Sigmoid colon (tissue), 7 donors: ENCODE data around the gene GLIS1. TPM values are rescaled to one million over a fixed set of nuclear protein-coding genes. Genes with fewer than 3 reads are reported as not detected.

Experiments
- DNase-seq: peaks from one replicate; pipeline ENCODE4 v3.0.0-alpha.2; 2019
- H3K27ac ChIP-seq, 4 donors: fragments of 200-600 bp; sonication (generic); one replicate each; pipeline ENCODE4 v1.5.1; 2016 to 2019; ENCODE audit warnings: mild to moderate bottlenecking in 1 of 4
- H3K27me3 ChIP-seq, 3 donors: fragments of 200-600 bp; sonication (generic); one replicate each; pipeline ENCODE4 v1.5.1; 2019; ENCODE audit warnings: mild to moderate bottlenecking in 1 of 3
- H3K36me3 ChIP-seq, 4 donors: fragments of 200-600 bp; sonication (generic); one replicate each; pipeline ENCODE4 v1.5.1; 2016 to 2019
- H3K4me1 ChIP-seq, 4 donors: fragments of 200-600 bp; sonication (generic); one replicate each; pipeline ENCODE4 v1.5.1; 2017 to 2019
- H3K4me3 ChIP-seq, 4 donors: fragments of 200-600 bp; sonication (generic); one replicate each; pipeline ENCODE4 v1.5.1; 2017 to 2019; ENCODE audit warnings: mild to moderate bottlenecking in 2 of 4, moderate library complexity in 1 of 4
- H3K9me3 ChIP-seq, 4 donors: fragments of 200-600 bp in 3 of 4; sonication (generic) in 3 of 4; one replicate each; pipeline versions ENCODE4 v1.5.1 to v1.6.1; 2013 to 2019
- EP300 ChIP-seq, 4 donors: sonication (generic); formaldehyde crosslinking; IDR thresholded peaks; one replicate each; pipeline ENCODE4 v1.6.1; 2017; ENCODE audit warnings: antibody characterized with exemption in 4 of 4
- POLR2A ChIP-seq, 2 donors: fragments of 450-650 bp; IDR thresholded peaks; one replicate each; pipeline ENCODE4 v1.6.1; 2016; ENCODE audit warnings: antibody characterized with exemption in 2 of 2, mild to moderate bottlenecking in 2 of 2, moderate library complexity in 2 of 2
- POLR2AphosphoS5 ChIP-seq, 4 donors: sonication (generic); formaldehyde crosslinking; IDR thresholded peaks; one replicate each; pipeline ENCODE4 v1.6.1; 2017; ENCODE audit warnings: antibody characterized with exemption in 4 of 4
- WGBS, 2 donors: extraction: QIAGEN DNeasy Blood & Tissue Kit; methylation state at CpG; one replicate each; pipeline ENCODE4 v1.1.7; 2013; 5-methylcytosine and 5-hydroxymethylcytosine counted together
- intact Hi-C: fragments of 100-400 bp; cut with DNase I; formaldehyde crosslinking; loops from one replicate; pipeline ENCODE4 v1.15.1; 2023
- polyA plus RNA-seq, 3 donors: library from polyadenylated mRNA; stranded (reverse); fragments of 200-250 nt; gene quantifications; one replicate each; pipeline ENCODE4 v1.2.3, GENCODE V29; 2013
- total RNA-seq, 4 donors: library from RNA; depleted of rRNA; stranded (reverse); fragments of >200 nt; gene quantifications; one replicate each; pipeline ENCODE4 v1.1.0, GENCODE V29; 2016
- TF ChIP-seq, protein P1 (sequence below), 4 experiments: fragments of 450-650 bp in 3 of 4; fragments of 200-600 bp in 1 of 4; IDR thresholded peaks; one replicate each; pipeline ENCODE4 v1.5.1; 2016 to 2019; ENCODE audit warnings: antibody characterized with exemption in 4 of 4, mild to moderate bottlenecking in 3 of 4, moderate library complexity in 2 of 4
- donor health status: healthy with polysubstance abuse.
- donor health status: Bipolar disorder and iron deficiency.
- donor health status: healthy.

Gene GLIS1
- total and polyA plus RNA-seq, 7 donors: 0.16 to 0.83 (median 0.32) TPM; not detected in 4

DNA sequence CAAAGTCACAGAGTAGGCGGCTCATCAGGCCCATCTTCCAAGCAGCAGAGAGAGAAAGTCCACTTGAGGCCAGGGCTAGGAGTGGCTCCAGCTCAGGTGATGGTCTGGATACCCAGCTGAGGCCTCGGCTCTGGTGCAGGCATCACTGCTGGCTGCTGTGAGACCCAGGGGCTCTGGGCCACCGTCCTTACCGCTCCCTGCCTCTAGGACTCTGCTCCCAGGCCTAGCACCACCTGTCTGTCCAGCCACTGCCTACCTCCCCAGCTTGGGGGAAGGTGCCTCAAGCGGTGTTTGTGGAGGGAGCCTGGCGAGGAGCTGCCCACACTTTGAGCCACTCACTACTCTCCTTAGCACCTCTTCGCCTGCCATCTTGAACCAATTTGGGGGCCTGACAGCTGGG lies 221.9 kb downstream of the GLIS1 start:
- Histone ChIP-seq H3K27ac (no peak overlapping the region), H3K36me3 (no peaks in the 10 kb centered on the region), H3K4me1 (peaks cover 0 to 13% (median 11%) of the 10 kb centered on the region in 4 donors), H3K9me3 (no peaks in the 10 kb centered on the region), H3K4me3 (no peak overlapping the region), H3K27me3 (no peaks in the 10 kb centered on the region)
- intact Hi-C loops: no loop called here
- 90 to 96% methylated on average over 7 of the region's 7 CpGs for WGBS, 2 donors
- TF ChIP-seq POLR2A (IDR thresholded peaks at IDR 0.05) (no peak), POLR2AphosphoS5 (IDR thresholded peaks at IDR 0.05) (no peak), EP300 (IDR thresholded peaks at IDR 0.05) (no peak)
- TF ChIP-seq, protein P1, sequence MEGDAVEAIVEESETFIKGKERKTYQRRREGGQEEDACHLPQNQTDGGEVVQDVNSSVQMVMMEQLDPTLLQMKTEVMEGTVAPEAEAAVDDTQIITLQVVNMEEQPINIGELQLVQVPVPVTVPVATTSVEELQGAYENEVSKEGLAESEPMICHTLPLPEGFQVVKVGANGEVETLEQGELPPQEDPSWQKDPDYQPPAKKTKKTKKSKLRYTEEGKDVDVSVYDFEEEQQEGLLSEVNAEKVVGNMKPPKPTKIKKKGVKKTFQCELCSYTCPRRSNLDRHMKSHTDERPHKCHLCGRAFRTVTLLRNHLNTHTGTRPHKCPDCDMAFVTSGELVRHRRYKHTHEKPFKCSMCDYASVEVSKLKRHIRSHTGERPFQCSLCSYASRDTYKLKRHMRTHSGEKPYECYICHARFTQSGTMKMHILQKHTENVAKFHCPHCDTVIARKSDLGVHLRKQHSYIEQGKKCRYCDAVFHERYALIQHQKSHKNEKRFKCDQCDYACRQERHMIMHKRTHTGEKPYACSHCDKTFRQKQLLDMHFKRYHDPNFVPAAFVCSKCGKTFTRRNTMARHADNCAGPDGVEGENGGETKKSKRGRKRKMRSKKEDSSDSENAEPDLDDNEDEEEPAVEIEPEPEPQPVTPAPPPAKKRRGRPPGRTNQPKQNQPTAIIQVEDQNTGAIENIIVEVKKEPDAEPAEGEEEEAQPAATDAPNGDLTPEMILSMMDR (IDR thresholded peaks at IDR 0.05): no peak
- DNase-seq: no peak

DNA sequence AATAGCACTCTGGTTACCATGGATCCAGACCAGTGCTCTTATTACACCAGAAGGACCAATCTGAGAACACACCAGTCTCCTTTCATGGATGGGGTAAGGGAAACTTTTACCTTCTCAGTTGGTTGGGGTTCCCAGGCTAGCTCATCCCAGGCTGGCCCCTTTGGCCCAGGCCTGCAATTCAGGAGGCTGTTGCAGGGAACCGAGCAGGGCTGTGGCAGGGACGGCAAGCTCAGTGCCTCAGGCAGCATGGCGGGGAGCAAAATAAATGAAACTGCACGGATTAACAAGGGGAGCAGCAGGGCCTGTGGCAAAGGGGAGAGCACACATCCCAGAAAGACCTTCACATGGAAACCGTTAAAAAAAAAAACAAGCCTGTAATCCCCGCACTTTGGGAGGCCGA lies 222.8 kb downstream of the GLIS1 start:
- no peak overlapping the region for H3K4me3 ChIP-seq
- H3K27me3 ChIP-seq: no peaks in the 10 kb centered on the region
- WGBS, 2 donors: 95 to 96% methylated on average over 7 of the region's 7 CpGs
- intact Hi-C loops: no loop called here
- H3K36me3 ChIP-seq: no peaks in the 10 kb centered on the region
- no peaks in the 10 kb centered on the region for H3K9me3 ChIP-seq
- no peak overlapping the region for H3K27ac ChIP-seq
- DNase-seq: no peak
- TF ChIP-seq EP300 (IDR thresholded peaks at IDR 0.05) (no peak), POLR2AphosphoS5 (IDR thresholded peaks at IDR 0.05) (no peak), POLR2A (IDR thresholded peaks at IDR 0.05) (no peak)
- TF ChIP-seq, protein P1 (IDR thresholded peaks at IDR 0.05): no peak
- peaks cover 0 to 20% (median 20%) of the 10 kb centered on the region in 4 donors for H3K4me1 ChIP-seq

DNA sequence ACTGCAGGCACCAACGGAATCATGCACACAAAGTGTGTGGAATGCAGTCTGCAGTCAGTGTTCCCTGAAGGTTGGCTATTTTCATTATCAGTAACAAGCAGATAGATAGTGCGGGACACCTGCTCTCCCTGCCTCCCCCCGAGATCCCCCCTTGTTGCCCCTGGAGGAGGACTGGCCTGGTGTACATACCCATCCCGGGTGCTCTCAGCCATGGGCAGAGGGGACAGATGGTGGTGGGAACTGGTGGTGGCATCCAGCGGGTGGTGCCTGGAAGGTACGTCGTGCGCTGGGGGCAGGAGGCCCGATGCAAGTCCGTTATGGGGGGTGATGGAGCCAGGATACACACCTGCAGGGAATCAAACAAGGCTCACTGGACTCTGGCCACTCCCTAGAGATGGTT lies 224.5 kb downstream of the GLIS1 start:
- Histone ChIP-seq H3K36me3 (no peaks in the 10 kb centered on the region), H3K4me3 (no peak overlapping the region), H3K27me3 (no peaks in the 10 kb centered on the region), H3K9me3 (no peaks in the 10 kb centered on the region), H3K4me1 (peaks cover 0 to 21% (median 20%) of the 10 kb centered on the region in 4 donors), H3K27ac (no peak overlapping the region)
- intact Hi-C loops: loop anchor here (5.0 kb wide), 1 partner anchor 48 kb away; no protein-coding TSS in a partner anchor
- 81 to 92% methylated on average over 10 of the region's 10 CpGs for WGBS, 2 donors
- TF ChIP-seq POLR2AphosphoS5 (IDR thresholded peaks at IDR 0.05) (no peak), EP300 (IDR thresholded peaks at IDR 0.05) (no peak), POLR2A (IDR thresholded peaks at IDR 0.05) (no peak)
- TF ChIP-seq, protein P1 (IDR thresholded peaks at IDR 0.05): no peak
- no peak for DNase-seq

DNA sequence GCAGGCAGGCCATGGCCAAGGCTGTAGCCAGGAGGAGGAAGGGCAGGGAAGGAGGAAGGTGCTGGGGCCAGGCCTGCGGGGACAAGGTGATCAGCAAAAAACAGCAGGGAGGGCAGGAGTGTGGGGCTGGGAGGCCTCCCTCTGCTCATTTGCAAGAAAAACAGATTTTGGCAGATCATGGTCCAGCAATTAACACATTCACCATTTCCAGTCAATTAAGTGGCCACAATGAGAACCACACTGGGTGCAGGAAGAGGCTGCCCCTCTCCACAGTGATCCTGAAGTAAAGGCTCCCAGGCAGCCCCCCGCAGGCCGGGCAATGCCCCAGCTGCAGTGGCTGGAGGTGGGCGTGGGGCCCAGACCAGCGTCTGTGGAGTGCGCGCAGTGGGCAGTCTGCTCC lies 225.1 kb downstream of the GLIS1 start:
- TF ChIP-seq POLR2A (IDR thresholded peaks at IDR 0.05) (no peak), EP300 (IDR thresholded peaks at IDR 0.05) (no peak)
- Histone ChIP-seq H3K4me3 (no peak overlapping the region), H3K36me3 (no peaks in the 10 kb centered on the region), H3K27ac (no peak overlapping the region), H3K9me3 (no peaks in the 10 kb centered on the region), H3K27me3 (no peaks in the 10 kb centered on the region), H3K4me1 (peaks cover 0 to 21% (median 20%) of the 10 kb centered on the region in 4 donors)
- intact Hi-C loops: loop anchor here (5.0 kb wide), 1 partner anchor 48 kb away; no protein-coding TSS in a partner anchor
- 92 to 96% methylated on average over 7 of the region's 7 CpGs for WGBS, 2 donors
- DNase-seq: no peak

DNA sequence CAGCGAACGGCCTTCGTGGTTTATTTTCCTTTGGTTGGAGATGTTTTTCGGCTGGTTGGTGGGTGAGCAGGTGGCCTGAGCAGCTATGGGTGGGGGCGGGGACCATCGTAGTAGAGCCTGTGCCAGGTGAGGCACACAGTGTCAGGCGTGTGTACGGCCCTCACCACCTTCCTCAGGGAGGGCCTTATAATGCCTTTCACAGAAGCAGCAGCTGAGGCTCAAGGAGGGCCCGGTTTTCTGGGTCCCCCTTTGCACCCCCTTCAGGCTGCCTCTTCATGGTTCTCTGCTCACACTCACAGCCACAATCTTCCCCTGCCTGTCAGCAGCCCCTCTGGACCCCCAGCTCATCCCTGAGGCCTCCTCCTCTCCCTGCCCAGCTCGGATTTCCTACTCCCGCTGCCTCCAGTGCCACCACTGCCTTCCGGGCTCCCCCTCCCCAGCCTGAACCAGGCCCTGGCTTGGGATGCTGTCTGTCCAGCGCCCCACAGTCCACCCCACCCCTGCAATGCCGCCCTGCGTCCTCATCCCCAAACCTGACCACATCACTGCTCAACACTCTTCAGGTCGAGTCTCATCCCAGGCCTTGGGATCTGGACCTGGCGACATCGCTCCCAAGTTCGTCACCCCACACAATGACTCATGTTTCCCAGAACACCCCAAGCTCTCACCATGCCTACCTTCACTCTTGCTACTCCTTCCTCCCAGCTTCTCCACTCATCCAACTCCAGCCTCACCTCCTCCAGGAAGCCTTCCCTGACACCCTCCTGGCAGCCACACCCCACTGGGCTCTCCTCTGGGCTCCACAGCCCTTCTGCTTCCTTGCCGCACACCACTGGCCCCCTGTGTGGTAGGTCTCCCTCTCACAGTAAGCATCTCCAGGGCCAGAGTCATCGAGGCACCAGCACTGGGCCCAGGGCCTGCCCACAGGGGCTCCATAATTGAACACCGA lies 225.9 kb downstream of the GLIS1 start:
- intact Hi-C loops: loop anchor here (5.0 kb wide), 1 partner anchor 49 kb away; no protein-coding TSS in a partner anchor
- H3K9me3 ChIP-seq: no peaks in the 10 kb centered on the region
- H3K4me3 ChIP-seq: no peak overlapping the region
- WGBS, 2 donors: 77 to 81% methylated on average over 22 of the region's 22 CpGs
- H3K4me1 ChIP-seq: peaks cover 0 to 21% (median 20%) of the 10 kb centered on the region in 4 donors
- DNase-seq: no peak
- peak overlapping the region in 3 of 4 donors; percentile 70 to 78 (median 71) for H3K27ac ChIP-seq
- TF ChIP-seq, protein P1 (IDR thresholded peaks at IDR 0.05): no peak
- no peak for TF ChIP-seq EP300 (IDR thresholded peaks at IDR 0.05)
- TF ChIP-seq POLR2AphosphoS5 (IDR thresholded peaks at IDR 0.05): no peak
- no peak for TF ChIP-seq POLR2A (IDR thresholded peaks at IDR 0.05)
- H3K27me3 ChIP-seq: no peaks in the 10 kb centered on the region
- no peaks in the 10 kb centered on the region for H3K36me3 ChIP-seq
